CD4-positive, alpha-beta T cell treated with Interleukin-4 for 4 hours (primary cell): ENCODE measurements around the gene RAD9A.

ENCODE experiments used
- DNase-seq: peaks from one replicate; pipeline ENCODE4 v3.0.0-alpha.2; 2020

Gene RAD9A

GRCh38 chr11:67357831-67358670 lies 33.7 kb upstream of the RAD9A start:
- DNase-seq = no peak

DNA sequence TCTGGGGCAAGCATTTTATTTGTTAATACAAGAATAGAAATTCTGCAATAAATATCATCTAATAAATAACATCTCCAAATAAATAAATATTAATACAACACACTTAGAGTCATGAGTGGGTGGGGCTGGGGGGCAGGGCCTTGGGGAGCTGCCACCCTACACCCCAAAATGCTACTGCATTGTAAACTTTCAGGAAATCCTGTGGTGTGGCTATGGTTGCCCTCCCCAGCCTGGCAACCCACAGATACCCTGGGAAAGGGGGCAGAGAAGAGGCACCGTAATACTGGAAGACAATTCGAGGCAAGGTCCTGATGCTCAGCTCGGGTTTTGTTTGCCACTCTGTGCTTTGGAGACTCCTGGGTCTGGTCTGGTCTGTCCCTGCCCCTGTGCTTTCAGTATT lies 27.6 kb upstream of the RAD9A start:
- no peak for DNase-seq

GRCh38 chr11:67364783-67365722 lies 26.7 kb upstream of the RAD9A start:
- no peak for DNase-seq

- no peak for DNase-seq
Observed at GRCh38 chr11:67365736-67366444, 25.9 kb upstream of the RAD9A start.

GRCh38 chr11:67366546-67366945 lies 25.2 kb upstream of the RAD9A start:
- DNase-seq = no peak

GRCh38 chr11:67366961-67367760 lies 24.6 kb upstream of the RAD9A start:
- DNase-seq = no peak

DNA sequence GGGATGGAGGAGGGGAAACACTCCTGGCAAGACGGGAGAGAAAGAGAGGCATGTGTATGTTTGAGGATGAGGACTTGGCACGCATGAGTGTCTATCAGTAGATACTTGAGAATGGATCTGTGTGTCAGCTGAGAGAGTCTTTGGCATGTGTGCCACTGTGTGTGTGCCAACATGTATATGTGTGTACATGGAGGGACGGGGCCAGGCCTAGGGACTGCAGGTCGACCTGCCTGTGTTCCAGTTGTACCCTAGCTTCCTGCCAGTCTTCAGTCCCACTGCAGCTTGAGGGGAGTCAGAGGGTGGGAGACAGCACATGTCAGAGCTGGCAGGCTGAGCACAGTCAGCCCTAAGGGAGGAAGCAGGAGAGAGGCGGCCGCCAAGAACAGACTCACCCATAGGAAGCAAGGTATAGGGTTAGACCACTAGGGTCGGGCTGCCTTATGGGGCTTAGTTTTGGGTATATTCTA lies 24.0 kb upstream of the RAD9A start:
- no peak for DNase-seq

GRCh38 chr11:67368621-67369020 lies 23.2 kb upstream of the RAD9A start:
- no peak for DNase-seq

DNA sequence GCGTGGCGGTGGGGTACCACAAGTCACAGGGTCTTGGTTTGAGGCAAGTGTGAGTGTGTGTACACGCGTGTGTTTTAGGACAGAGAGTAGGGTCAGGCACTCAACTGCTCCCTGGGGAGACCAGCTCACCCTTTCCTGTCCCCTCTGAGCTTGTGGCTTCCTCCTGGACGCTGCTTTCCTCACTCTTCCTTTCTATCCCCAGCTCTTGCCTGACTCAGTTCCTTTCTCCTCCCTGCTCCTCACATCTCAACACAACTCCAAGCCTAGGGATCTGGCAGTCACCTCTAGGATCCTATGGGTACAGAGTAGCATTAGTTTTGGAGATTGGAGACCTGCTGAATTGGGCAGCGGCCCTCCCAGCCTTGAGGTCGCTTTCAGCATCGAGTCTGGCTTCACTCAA lies 22.5 kb upstream of the RAD9A start:
- no peak for DNase-seq

DNA sequence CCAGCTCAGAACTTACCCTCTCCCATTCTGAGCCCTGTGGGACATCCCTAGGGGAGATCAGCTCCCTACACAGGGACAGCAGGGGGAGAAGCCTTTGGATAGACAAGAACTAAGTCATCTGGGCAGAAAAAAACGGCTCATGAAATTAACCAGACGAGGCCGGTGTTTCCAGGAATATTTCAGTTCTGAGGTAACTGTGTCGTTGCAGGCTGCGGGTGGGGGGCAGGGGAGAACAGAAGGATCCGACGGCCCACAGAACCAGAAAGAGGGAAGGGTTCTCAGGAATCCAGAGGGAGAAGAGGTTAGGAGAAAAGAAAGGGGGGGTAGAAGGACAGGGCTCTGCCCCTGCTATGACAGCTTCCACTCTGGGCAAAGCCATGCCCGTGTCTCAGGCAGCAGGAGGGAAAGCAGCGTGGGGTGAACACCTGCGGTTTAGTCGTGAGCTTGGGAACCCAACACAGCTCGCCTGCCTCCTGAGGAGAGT lies 21.9 kb upstream of the RAD9A start:
- no peak for DNase-seq

- no peak for DNase-seq
Observed at GRCh38 chr11:67370351-67371076, 21.3 kb upstream of the RAD9A start.

GRCh38 chr11:67371189-67371910 lies 20.4 kb upstream of the RAD9A start:
- no peak for DNase-seq

- DNase-seq = no peak
Observed at GRCh38 chr11:67371911-67372320, 19.9 kb upstream of the RAD9A start.

DNA sequence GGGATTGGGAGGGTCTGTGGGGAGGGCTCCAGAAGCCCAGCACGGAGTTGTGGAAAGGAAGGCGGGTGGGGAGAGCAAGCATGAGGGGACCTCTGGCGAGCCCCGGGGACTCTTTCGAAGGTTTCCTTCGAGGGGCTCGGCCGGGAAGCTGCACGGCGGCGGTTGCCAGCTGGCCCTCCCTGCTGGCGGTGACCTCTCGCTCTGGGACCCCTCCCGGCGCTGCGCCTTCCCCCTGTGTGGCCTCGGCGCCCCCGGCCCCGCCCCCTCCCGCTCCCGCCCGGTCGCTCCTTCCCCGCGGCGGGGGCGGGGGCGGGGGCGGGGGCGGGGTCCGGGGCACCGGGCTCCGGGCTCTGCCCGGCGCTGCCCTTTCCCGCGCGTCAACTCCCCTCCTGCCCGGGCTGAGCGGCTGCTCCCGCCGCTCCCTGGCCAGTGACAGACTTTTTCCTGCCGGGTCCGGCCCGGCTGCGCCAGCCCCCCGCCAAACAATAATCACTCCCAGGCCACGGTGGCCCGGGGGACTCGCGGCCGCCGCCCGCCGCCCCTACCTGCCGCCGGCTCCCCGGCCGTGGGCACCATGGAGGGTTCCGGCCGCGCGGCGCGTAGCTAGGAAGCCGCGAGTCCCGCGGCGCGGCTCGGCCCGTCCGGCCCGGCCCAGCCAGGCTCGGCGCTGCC lies 19.3 kb upstream of the RAD9A start:
- no peak for DNase-seq

DNA sequence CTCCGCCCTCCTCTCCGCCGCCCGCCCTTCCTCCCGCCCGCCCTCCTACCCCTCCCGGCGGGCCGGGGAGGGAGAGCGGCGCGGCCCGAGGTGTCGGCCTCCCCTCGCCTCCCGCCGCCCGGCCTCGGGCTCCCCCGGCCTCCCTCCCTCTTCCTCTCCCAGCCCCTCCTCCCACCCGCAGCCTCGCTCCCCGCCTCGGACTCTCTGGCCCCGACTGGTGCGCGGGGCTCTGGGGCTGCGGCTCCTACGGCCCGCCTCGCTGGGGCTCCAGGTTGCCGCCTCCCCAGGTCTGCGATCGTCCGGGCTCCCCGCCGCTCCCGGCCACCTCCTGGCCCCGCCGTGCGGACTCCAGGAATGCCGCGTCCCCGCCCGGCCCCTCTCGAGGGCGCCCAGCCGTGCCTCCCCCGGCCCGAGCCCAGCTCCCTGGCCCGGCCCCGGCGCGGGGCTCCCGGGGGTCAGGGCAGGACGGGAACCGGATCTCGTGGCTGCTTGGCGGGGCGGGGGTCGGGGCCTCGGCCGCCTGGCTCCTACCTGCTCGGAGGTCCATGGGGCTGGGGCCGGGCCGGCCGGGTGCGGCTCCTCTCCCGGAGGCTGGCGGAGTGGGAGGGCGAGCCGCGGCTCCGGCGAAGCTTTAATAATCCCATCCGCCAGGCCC lies 18.7 kb upstream of the RAD9A start, which contains the start of gene CLCF1:
CLCF1 (minus strand) TSS at position 606 of the 655 bp plus-strand sequence; CDS start at position 547, 59 bp downstream.
- DNase-seq = no peak

DNA sequence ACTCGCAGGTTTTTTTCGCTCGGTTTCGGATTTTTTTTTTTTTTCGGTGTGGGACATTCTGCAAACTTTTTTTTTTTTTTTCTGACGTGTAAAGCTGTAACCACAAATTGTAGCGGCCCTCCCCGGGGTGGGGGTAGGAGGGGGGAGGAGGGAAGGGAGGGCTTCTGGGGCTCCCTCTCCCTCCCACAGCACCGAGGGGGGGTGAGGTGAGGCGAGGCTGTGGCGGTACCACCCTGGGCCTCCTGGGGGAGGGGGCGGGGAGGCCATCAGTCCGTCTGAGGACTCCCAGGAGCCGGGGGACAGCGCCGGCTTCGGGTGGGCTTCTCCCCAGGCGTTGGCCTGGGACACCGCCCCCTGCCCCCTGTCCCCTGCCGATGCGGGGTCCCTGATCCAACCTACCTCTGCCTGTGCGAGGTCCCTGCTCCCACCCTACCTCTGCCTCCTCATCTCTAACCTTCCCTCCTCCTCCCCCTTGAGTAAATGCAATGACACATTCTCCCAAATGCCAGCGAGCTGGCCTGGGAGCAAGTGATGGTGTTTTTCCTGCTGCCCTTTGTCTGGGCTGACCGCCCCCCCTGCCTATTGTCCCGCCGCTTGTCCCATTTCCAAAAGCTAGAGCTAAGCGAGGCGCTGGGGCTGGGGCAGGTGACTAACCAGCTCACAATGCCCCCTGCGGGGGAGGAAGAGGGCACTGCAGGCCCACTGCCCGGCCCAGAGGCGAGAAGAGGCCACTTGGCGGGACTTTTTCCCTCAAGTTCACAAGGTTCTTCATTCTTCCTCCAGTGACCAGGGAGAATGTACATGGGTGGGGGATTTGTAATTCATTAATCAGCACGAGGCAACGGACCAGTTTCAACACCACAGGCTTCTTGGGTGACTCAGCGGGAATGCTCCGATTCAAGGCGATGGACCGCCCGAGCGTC lies 17.9 kb upstream of the RAD9A start:
- DNase-seq = peak; percentile 86

DNA sequence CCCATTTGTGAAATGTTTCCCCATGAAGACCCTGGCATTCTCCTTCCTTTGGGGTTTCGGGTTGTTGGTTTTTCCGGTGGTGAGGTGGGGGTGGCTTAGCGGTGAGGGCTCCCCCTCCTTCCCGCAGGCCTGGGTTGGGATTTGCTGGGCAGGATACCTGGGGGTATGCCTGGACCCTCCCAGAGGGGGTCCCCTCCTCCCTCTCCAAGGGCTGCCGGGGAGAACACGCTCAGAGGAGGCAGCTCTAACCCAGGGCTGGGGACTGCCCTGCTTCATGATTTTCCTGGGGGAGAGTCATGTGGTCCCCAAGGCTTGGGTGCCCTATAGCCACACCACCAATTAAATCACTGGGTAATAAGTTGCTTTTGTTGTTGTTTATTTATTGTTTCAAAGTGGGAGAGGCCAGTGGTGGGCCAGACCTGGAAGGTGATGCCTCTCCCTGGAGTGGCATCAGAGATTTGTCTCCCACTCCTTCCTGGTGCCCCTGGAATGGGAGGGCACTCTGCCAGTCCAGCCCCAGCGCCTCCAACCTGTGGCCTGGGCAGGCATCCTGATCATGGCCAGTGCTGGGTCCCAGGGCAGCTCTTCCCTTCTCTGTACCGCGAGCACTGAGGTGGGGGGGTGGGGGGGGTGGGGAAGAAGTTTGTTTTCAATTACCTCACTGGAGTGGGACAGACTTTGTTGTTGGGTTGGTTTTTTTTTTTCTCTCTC lies 17.1 kb upstream of the RAD9A start:
- DNase-seq = no peak
